Spleen (tissue), 7 donors: ENCODE measurements around the gene TMX3.

ENCODE experiments used
- POLR2A ChIP-seq, 3 donors: fragments of 450-650 bp; IDR thresholded peaks; one replicate each; pipeline ENCODE4 v1.5.1; 2017; ENCODE audit warnings: antibody characterized with exemption in 3 of 3, mild to moderate bottlenecking in 1 of 3
- TF ChIP-seq, protein P1 (sequence below), 11 experiments: fragments of 200-600 bp in 7 of 11; fragments of 450-650 bp in 4 of 11; sonication (generic) in 4 of 11; IDR thresholded peaks in 8 of 11; conservative IDR thresholded peaks in 3 of 11; 1 replicate in 7 of 11; 2 replicates in 4 of 11; pipeline versions ENCODE4 v1.4.0 to v1.8.0; 2016 to 2021; ENCODE audit warnings: antibody characterized with exemption in 11 of 11, inconsistent platforms in 4 of 11, mild to moderate bottlenecking in 1 of 11
- donor health status: DM: no; HTN: no; CAD: no; lungs with moderate emphysema.
- donor health status: DM: no; HTN: no; CAD: no.
- donor health status: DM: no; HTN: no; CAD: no.

DNA sequence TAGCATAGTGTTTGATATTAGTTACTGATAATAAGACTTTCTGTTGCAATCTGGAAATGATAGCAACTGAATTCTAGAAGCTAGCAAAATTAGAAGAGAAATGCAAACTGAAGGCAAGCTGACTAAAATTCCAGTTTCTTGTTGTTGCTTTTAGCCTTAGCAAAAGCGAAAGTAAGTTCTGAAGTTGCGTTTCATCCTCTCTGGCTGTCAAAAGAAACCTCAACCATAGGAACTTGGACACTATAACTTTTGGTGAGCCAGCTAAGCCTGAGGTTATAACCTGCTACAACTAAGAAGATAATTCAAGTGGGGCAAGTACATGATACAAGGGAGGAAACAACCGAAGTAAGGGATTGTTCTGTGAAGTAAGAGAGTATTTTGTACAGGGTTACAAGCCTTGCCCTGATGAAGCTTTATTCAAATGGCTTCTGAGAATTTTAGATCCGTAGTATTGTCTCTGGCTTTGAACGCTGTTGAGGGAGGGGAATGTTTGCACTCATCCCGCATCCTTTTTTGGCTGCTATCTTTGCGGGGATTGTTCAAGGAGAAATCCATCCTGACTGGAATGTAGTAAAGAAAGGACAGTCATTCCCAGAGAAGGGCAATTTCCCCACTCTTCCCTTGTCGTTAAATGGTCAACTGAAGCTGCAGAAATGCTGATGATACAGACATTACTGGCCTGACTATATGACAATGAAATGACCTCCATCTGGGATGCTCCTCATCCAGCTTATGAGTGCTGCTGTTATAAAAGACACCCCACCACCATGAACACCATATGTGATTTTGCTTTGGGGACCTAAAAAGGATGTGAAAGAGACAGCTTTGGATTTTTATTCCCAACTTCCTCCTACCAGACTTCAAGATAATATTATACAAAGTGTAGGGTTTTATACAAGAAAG lies 7.0 kb upstream of the TMX3 start:
- TF ChIP-seq, protein P1, sequence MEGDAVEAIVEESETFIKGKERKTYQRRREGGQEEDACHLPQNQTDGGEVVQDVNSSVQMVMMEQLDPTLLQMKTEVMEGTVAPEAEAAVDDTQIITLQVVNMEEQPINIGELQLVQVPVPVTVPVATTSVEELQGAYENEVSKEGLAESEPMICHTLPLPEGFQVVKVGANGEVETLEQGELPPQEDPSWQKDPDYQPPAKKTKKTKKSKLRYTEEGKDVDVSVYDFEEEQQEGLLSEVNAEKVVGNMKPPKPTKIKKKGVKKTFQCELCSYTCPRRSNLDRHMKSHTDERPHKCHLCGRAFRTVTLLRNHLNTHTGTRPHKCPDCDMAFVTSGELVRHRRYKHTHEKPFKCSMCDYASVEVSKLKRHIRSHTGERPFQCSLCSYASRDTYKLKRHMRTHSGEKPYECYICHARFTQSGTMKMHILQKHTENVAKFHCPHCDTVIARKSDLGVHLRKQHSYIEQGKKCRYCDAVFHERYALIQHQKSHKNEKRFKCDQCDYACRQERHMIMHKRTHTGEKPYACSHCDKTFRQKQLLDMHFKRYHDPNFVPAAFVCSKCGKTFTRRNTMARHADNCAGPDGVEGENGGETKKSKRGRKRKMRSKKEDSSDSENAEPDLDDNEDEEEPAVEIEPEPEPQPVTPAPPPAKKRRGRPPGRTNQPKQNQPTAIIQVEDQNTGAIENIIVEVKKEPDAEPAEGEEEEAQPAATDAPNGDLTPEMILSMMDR (IDR thresholded peaks at IDR 0.05 in 8 of 11, conservative IDR thresholded peaks at IDR 0.05 in 3 of 11): no peak
- no peak for TF ChIP-seq POLR2A (IDR thresholded peaks at IDR 0.05)
